Kidney epithelial cell (primary cell): Measurements from ENCODE around the gene ZNF280C. TPM values are rescaled to one million over a fixed set of nuclear protein-coding genes. Genes with fewer than 3 reads are reported as not detected.

Source experiments
- DNase-seq: peaks from one replicate; pipeline ENCODE4 v3.0.0-alpha.2; 2010; ENCODE audit warnings: low read depth
- H3K27me3 ChIP-seq: 2 replicates; pipeline ENCODE4 v1.6.0; 2011; ENCODE audit warnings: low read length; ENCODE audit not compliant: control insufficient read depth, insufficient read depth
- H3K36me3 ChIP-seq: 2 replicates; pipeline ENCODE4 v1.5.1; 2011; ENCODE audit warnings: low read length; ENCODE audit not compliant: control insufficient read depth, insufficient read depth
- H3K4me3 ChIP-seq: 2 replicates; pipeline ENCODE4 v1.5.1; 2011; ENCODE audit warnings: low read depth, mild to moderate bottlenecking, control low read depth, low read length
- total RNA-seq: library from RNA; depleted of rRNA; stranded (reverse); fragments of >200 nt; gene quantifications from 2 replicates; pipeline ENCODE4 v1.2.3, GENCODE V29; 2015
- TF ChIP-seq, protein P1 (sequence below): IDR thresholded peaks from 2 replicates; pipeline ENCODE4 v1.5.1; 2011; ENCODE audit warnings: mild to moderate bottlenecking, moderate library complexity, low read length, control low read depth, inconsistent platforms; ENCODE audit not compliant: insufficient read depth, poor library complexity, severe bottlenecking

ZNF280C gene
- total RNA-seq, 1 donor from 2014 or later: 5.3 TPM

DNA sequence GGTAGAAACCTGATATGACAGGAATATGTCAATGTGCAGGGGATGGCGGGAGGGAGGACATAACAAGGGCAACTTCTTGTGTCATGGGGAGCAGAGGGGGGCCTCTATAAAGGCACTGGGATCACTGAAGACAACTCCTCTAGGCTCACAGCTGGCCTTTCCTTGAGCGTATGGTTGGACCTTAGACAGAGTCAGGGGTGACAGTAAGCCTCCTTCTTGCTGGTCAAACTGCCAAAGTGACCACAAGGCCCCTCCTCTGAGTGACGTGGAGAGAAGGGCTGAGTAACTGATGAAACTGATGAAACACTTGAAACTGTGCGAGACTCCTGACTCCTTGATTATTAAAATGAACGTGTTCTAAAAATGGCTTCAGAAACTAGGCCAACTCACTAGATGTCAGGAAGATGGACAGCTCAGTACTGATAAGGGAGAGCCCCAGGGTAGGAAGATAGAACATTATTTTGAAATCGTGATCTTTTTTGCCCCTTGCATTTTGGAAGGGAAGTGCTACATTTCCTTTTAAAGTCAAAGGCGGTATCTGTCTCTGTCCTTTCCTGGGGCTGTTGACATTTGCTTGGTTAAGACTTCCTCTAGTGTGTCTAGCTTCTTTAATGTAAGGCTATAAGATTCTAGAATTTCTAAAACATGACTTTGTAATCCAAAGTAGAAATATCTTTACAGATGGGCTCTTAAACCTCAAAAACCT, 95.4 kb downstream of the ZNF280C start:
- H3K36me3 ChIP-seq: no peaks in the 10 kb centered on the region
- H3K27me3 ChIP-seq: peaks cover 11% of the 10 kb centered on the region
- no peak for DNase-seq
- H3K4me3 ChIP-seq: no peak overlapping the region
- TF ChIP-seq, protein P1, sequence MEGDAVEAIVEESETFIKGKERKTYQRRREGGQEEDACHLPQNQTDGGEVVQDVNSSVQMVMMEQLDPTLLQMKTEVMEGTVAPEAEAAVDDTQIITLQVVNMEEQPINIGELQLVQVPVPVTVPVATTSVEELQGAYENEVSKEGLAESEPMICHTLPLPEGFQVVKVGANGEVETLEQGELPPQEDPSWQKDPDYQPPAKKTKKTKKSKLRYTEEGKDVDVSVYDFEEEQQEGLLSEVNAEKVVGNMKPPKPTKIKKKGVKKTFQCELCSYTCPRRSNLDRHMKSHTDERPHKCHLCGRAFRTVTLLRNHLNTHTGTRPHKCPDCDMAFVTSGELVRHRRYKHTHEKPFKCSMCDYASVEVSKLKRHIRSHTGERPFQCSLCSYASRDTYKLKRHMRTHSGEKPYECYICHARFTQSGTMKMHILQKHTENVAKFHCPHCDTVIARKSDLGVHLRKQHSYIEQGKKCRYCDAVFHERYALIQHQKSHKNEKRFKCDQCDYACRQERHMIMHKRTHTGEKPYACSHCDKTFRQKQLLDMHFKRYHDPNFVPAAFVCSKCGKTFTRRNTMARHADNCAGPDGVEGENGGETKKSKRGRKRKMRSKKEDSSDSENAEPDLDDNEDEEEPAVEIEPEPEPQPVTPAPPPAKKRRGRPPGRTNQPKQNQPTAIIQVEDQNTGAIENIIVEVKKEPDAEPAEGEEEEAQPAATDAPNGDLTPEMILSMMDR: no peak

DNA sequence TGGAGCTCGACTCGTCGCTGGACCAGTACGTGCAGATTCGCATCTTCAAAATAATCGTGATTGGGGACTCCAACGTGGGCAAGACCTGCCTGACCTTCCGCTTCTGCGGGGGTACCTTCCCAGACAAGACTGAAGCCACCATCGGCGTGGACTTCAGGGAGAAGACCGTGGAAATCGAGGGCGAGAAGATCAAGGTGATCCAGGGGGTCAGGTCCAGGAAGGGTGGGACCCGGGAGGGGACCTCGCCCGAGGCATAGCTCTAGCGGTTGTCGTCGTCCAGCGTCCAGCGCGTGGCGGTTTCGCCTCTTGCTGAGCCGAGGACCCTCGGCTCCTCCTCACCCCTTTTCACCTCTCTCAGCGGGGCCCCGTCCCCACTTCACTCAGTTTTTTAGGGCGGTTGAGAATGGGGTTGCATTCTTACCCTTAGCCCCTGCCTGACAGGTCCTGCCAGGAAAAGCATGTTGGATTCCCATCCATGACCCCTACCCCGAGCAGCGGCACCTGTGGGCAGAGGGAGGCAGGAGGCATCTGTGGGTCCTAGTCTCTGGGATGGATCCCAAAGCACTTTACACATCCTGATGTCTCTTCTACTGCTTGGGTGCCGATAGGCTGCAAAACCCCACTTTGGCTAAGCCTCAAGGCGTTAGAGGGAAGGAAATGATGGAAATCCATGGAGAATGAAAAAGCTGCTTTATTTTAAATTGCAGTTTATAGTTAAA, 96.4 kb downstream of the ZNF280C start:
- no peak for DNase-seq
- Histone ChIP-seq H3K27me3 (peaks cover 11% of the 10 kb centered on the region), H3K4me3 (peak overlapping the region; percentile 39), H3K36me3 (no peaks in the 10 kb centered on the region)
- TF ChIP-seq, protein P1: no peak

DNA sequence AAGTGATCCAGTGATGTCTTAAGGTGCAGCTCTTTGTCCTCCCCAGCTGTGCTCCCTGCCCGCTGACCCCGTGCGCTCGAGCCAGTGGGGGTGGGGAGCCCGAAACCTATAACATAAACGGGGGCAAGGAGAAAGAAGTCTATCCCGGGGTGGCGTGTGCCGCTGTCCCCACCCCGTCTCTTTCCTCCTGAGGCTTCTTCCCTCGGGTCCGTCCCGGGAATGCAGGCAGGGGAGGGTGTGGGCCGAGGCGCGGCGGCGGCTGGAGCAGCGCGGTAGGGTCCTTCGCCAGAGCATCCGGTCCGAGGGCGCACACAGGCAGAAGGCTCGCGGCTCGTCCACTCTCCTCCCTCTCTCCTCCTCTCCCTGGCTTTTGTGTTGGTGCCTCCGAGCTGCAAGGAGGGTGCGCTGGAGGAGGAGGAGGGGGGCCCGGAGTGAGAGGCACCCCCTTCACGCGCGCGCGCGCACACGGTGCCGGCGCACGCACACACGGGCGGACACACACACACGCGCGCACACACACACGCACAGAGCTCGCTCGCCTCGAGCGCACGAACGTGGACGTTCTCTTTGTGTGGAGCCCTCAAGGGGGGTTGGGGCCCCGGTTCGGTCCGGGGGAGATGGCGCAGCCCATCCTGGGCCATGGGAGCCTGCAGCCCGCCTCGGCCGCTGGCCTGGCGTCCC, 97.1 kb downstream of the ZNF280C start, which contains the start of gene RAB33A:
TSS of gene RAB33A (plus strand) at position 517 of the 681 bp plus-strand sequence. CDS start at position 618, 101 bp downstream.
- Histone ChIP-seq H3K27me3 (peaks cover 11% of the 10 kb centered on the region), H3K4me3 (peak within 1 kb of the TSS; percentile 39), H3K36me3 (no peaks in the 10 kb centered on the region)
- DNase-seq: no peak
- TF ChIP-seq, protein P1: no peak

DNA sequence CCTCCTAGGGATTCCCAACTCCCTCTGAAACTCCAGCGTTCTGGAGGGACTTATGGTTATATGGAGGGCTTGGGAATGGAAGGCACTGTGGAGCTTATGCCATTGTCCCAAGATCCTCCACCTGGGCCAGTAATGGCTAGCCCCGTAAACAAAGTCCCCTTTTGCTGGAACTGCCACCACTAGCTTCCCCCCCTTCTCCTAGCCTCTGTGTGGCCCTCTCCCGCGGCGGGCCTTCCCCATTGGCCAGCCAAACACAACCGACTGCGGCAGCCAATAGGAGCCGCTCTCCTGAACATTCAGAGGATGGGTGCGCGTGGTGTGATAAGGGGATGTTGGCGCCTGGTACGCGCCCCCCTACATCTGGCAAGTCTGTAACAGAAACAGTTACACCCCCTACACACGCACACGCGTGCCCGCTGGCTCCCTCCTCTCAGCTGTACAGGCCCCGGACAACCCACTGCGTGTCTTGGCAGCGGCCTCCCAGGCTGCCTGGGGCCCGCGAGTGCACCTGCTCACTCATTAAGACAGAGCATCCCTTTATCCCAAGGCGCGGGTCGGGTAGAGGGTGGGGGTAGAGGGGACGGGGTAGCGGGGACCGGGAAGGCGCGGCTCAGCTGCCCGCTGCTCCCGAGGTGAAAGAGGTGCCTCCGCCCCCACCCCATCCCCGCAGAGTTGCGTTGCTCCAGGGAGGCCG, 97.8 kb downstream of the ZNF280C start:
- H3K27me3 ChIP-seq: peaks cover 11% of the 10 kb centered on the region
- peak overlapping the region; percentile 39 for H3K4me3 ChIP-seq
- no peak for DNase-seq
- TF ChIP-seq, protein P1: no peak
- H3K36me3 ChIP-seq: no peaks in the 10 kb centered on the region

DNA sequence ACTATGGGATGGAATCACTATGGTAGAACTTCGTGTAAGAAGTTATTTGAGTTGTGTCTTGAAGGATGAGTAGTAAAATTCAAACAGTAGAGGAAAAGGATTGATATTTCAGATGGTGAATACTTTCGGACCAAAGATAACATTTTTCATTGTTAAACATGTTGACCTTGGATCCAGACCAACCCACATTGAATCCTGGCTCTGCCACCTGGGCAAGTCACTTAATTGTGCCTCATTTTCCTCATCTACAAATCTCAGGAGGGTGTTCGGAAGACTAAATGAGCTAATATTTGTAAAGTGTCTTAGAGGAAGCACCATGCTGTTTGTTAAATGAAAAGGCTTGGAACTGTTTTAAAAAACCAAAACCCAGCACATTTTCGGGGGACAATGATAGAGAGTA, 101.7 kb downstream of the ZNF280C start:
- TF ChIP-seq, protein P1: no peak
- H3K27me3 ChIP-seq: peaks cover 7% of the 10 kb centered on the region
- DNase-seq: no peak
- H3K4me3 ChIP-seq: no peak overlapping the region
- no peaks in the 10 kb centered on the region for H3K36me3 ChIP-seq
